T follicular helper cell (primary cell): ENCODE measurements around the gene AIM2.
A peak's percentile ranks its signal among the peaks of the same experiment; 100 is the strongest.

Experiments
- DNase-seq: peaks from one replicate; pipeline ENCODE4 v3.0.0-alpha.2; 2020; ENCODE audit warnings: low read depth

AIM2 gene

GRCh38 chr1:159015440-159015909, 61.1 kb downstream of the AIM2 start:
- DNase-seq: peak; percentile 62

- DNase-seq: no peak
Observed at GRCh38 chr1:159014851-159015250, 61.7 kb downstream of the AIM2 start.

- no peak for DNase-seq
Observed at GRCh38 chr1:159014003-159014571, 62.5 kb downstream of the AIM2 start.

DNA sequence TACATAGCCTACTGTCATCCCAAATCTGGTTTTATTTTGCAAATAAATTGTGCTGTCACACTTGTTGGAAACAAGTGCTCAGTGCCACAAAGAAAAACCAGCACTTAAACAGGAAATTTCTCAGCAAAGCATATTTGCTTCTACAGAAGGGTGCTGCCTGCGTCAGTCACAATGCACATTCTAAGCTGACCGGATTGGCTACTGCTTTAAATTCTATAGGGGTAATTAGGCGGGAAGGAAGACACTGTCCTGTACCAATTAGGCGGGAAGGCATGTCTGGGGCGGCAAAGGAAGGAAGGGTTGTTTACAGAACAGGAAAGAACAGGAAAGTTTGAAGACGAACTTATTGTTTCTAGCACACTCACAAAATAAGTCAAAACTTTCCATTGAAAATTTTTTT, 64.1 kb downstream of the AIM2 start:
- peak; percentile 26 for DNase-seq
